GM20000 (cell line): ENCODE data around the gene HYCC2.
"Not testable (repeated sequence)": the region's sequence is repeated elsewhere in the genome, so short reads cannot be mapped to it uniquely, and the experiment has no call there.

Experiments
- DNase-seq: peaks from one replicate; pipeline ENCODE4 v3.0.0; 2012; ENCODE audit warnings: low spot score
- CTCF ChIP-seq: IDR thresholded peaks from 2 replicates; pipeline ENCODE4 v1.5.1; 2012; ENCODE audit warnings: mild to moderate bottlenecking, control low read depth; ENCODE audit errors: extremely low read depth, missing control alignments

Gene HYCC2

GRCh38 chr2:201071479-201072200 lies at the start of gene HYCC2, which contains the start of gene NDUFB3:
Gene HYCC2 (minus strand): TSS chr2:201071671. CDS start chr2:201024009, 47,662 bp downstream.
Gene NDUFB3 (plus strand): TSS chr2:201072001. CDS start chr2:201078883, 6,882 bp downstream.
- peak; percentile 95 for DNase-seq
- no peak for TF ChIP-seq CTCF

GRCh38 chr2:201118961-201119854 lies 47.7 kb upstream of the HYCC2 start:
- DNase-seq: no peak
- no peak for TF ChIP-seq CTCF

- peak; percentile 73 for DNase-seq
- peak; percentile 4 for TF ChIP-seq CTCF
Measured at GRCh38 chr2:201118121-201118960, 46.9 kb upstream of the HYCC2 start.

- DNase-seq: not testable (repeated sequence)
Measured at GRCh38 chr2:201117735-201118094, 46.2 kb upstream of the HYCC2 start.

GRCh38 chr2:201116959-201117734 lies 45.7 kb upstream of the HYCC2 start:
- TF ChIP-seq CTCF: peak; percentile 8
- peak; percentile 72 for DNase-seq

GRCh38 chr2:201116115-201116958 lies 44.9 kb upstream of the HYCC2 start, which contains the start of gene CFLAR:
Gene CFLAR (plus strand): TSS chr2:201116164. CDS start chr2:201129866, 13,702 bp downstream.
- no peak for TF ChIP-seq CTCF
- DNase-seq: peak; percentile 84
